Activated T-cell treated with anti-CD3 and anti-CD28 coated beads, Interleukin-2, amount 50 U/mL, for 72 hours (primary cell): ENCODE data around the gene INTS13. TPM values are rescaled to one million over a fixed set of nuclear protein-coding genes. Genes with fewer than 3 reads are reported as not detected.

Experiments
- total RNA-seq, 2 donors: library from RNA; stranded (reverse); gene quantifications; one replicate each; pipeline ENCODE4 v1.2.3, GENCODE V29; 2022

INTS13 gene
- total RNA-seq, 2 donors from 2014 or later = 35.2 to 45.8 TPM

Other genes starting within 250 kb of the INTS13 start
- gene ITPR2, start 104.8 kb downstream of the INTS13 start, total RNA-seq = 10 to 100 TPM; 44.3 to 55.5 TPM
- gene FGFR1OP2, start 489 bp upstream of the INTS13 start, total RNA-seq = 10 to 100 TPM; 38.0 to 41.0 TPM
- 10 to 100 TPM; 45.4 to 71.0 TPM for gene TM7SF3, start 76.4 kb upstream of the INTS13 start, total RNA-seq
- gene MED21, start 84.6 kb upstream of the INTS13 start, total RNA-seq = 10 to 100 TPM; 40.9 to 48.9 TPM
- not detected for gene C12orf71, start 144.6 kb upstream of the INTS13 start, total RNA-seq